HG02763 (cell line): ENCODE data around the gene CPE.

Experiments
- ATAC-seq: cut with Tn5 transposase; IDR thresholded peaks from one replicate; pipeline ENCODE4 v1.9.1; 2021; ENCODE audit warnings: mild to moderate bottlenecking, moderate library complexity; ENCODE audit not compliant: unreplicated experiment

Gene CPE

DNA sequence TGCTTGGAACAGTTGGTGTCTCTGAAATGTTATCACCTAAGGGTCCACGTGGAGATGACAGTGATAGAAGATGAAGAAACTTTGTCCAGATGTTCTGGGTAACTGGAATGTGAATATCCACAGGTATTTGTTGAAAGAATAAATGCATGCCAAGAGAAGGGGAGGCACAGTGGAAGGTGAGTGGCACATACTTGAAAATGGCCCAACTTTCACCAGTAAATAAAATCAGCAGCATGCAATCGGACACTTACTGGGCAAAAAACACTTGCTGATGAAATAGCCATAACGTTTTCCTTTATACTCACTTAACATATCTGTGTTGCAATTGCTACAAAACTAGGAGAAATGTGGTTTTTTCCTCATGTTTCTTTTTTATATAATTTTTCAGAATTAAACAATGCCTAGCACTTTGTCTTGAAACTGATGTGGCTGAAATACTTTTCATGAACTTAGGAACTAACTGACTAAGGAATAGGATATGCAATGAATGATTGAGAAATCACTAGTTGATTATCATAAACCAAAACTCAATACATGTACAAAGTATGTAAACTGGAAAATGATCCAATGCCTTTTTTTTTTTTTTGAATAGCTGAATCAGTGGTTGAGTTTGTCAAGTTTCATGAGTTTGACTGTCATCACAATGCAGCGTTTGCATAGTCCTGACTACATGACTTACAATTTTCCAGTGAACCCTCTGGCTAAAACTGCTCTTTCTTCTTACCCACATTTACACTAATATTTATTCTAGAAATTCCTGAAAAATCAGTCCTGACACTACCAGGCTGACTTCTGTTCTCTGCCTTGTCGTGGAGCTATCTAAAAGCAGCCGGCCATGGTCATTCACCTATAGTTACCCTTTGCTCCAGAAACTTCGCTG, 127.4 kb downstream of the CPE start:
- no peak for ATAC-seq

DNA sequence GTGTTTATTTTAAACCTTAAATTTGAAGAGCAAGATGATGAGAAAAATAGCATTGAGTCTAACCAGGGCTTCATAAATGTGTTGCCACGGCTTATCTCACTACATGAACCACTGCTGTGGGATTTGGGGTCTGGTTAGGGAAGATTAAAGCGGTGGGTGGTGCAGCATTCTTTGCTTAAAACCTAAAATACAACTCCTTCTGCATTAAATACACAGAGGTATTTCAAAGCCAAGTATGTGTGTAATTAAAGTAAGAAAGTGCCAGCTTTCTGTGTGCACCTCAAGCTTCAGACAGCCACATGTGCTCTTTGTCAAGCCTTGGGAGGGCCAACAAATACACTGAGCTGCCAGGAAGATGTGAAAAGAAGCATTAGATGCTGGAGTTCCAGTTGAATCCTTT, 128.0 kb downstream of the CPE start:
- no peak for ATAC-seq

DNA sequence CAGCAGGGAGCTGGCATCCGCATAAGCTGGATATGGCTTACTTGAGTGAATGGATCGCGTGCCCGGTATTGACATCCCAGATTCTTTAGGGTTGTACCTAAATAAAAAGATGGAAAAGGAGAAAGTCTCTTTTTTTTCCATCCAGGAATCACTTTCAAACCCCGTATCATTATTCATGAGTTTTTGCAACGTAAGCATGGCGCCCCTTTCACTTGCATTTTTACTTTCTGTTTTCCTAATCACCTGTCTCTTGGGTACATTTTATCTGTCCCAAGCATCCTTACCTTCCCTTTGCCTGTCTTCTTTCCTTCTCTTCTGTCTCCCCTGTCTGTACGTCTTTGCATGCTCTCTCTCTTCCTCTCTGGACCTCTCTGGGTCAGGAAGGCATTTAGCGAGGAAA, 128.6 kb downstream of the CPE start:
- no peak for ATAC-seq

DNA sequence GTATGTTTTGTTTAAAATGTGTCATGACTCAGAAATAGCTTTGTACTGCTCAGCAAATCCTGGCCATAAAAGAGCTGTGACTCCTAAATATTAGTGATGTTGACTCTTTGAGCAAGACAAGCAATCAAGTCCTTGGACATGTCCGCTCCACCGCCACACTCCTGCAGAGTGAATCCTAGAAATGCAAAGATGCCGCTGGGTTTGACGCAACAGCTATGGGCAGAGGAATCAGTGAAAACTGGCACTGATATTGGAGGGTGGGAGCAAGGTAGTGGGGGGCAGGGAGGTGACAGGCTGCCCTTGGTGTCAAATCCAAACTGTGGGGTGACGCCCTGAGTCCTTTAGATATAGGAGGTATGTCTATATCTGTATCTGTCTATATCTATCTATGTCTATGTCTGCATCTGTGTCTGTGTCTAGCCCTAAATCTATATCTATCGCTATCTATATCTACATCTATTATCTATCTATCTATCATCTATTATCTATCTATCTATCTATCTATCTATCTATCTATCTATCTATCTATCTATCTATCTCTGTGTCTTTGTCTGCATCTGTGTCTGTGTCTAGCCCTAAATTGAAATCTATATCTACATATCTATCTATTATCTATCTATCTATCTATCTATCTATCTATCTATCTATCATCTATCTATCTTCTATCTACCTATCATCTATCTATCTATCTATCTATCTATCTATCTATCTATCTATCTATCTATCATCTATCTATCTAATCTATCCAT, 129.7 kb downstream of the CPE start:
- ATAC-seq = no peak

DNA sequence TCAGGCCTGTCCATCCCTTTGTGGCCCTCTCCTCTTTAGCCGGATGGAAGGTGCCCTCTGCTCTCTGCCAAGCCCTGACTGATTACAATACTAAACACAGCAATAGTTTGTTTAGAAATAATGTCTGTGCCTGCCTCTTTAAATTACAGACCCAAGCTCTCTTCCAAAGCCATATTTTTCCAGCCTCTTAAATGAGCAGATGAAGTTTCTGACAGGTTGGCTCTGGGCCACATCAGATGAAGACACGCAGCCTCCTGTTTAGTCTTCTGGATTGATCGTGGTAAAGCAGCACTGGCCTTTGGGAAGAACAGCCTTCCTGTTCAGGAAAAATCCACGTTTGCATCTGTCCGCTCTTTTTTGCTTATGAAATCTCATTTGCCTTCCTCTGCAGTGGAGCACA, 133.6 kb downstream of the CPE start:
- ATAC-seq = no peak

DNA sequence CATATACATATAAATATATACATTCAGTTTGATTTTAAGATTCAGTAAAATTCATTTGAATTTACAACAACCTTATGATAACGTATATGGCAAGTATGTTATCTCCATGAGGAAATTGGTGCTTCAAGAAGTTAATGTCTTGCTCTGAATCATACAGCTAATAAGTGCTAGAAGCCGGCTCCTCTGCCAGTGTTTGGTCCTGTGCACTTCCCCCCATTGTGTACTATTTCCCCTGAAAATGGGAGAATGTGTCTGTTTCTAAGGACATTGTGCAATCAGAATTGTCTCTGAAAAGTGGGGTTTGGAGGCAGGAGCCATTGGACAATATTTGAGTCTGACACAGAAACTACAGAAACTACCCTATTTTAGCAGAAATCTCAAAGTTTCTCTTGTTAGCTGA, 135.9 kb downstream of the CPE start:
- ATAC-seq = no peak

GRCh38 chr4:165515201-165515600, 136.4 kb downstream of the CPE start:
- no peak for ATAC-seq

GRCh38 chr4:165516281-165516833, 137.5 kb downstream of the CPE start:
- no peak for ATAC-seq

GRCh38 chr4:165517216-165517615, 138.4 kb downstream of the CPE start:
- ATAC-seq = no peak

DNA sequence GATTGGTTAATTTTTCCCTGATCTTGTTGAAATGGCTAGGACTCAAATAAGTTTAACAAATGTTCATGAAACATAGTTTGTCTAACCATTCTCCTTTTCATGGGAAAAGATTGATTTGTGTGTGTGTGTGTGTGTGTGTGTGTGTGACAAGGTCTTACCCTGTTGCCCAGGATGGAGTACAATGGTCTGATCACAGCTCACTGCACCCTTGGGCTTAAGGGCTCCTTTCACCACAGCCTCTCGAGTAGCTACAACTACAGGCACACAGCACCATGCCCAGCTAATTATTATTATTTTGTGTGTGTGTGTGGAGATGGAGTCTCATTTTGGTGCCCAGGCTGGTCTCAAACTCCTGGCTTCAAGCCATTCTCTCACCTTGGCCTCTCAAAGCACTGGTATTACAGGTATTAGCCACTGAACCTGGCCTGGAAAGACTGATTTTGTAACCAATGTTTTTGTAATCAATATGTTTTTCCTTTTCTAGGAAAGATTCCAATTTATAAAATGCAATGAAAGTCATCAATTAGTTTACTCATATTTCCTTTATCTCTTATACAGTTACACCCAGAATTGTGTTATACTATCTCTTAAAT, 139.3 kb downstream of the CPE start:
- ATAC-seq = no peak

- no peak for ATAC-seq
Observed at GRCh38 chr4:165518686-165519085, 139.9 kb downstream of the CPE start.

DNA sequence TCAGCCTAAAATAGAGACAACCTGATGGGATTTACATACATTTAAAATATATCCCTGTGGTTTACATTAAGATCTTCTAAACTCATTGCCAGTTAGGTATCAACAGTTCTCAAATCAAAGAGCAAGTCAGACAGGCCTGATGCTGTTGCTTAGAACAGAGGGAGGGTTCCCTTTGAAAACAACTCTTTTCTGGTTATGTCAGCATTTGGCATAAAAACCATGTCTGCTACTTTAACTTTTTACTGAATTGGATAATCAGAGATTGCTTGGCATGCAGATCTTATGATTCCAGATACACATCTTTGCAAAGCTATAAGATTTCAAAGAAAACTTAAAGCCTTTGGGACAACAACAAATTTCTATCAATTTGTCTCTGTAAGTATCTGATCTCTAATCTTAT, 140.8 kb downstream of the CPE start:
- ATAC-seq = no peak

DNA sequence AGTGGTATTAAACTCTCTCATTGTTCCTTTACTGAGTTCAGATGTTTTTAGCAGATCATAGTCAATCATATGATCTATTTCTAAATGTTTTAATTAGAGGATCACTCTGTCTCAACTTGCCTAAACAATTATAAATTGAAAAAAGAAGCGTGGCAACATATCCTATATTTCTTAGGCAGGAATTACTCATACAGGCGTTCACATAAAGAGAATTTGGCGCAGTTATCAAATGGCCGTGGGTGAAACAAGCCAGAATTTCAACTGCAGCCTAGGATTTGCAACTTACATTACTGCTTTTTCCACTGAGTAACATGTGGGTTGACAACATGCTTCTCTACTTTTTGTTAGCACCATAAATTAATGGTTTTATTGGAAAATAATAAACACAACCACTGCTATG, 141.3 kb downstream of the CPE start:
- no peak for ATAC-seq

DNA sequence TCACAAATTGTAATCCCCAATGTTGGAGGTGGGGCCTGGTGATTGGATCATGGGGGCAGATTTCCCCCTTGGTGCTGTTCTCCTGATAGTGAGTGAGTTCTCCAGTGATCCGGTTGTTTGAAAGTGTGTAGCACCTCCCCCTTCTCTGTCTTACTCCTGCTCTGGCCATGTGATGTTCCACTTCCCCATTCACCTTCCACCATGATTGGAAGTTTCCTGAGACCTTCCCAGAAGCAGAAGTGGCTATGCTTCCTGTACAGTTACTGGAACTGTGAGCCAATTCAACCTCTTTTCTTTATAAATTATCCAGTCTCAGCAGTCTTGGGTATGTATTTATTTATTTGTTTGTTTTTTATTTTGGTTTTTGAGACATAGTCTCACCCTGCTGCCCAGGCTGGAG, 143.2 kb downstream of the CPE start:
- ATAC-seq = no peak

- ATAC-seq = no peak
Observed at GRCh38 chr4:165524532-165525190, 145.9 kb downstream of the CPE start.

GRCh38 chr4:165532976-165533375, 154.2 kb downstream of the CPE start:
- no peak for ATAC-seq

DNA sequence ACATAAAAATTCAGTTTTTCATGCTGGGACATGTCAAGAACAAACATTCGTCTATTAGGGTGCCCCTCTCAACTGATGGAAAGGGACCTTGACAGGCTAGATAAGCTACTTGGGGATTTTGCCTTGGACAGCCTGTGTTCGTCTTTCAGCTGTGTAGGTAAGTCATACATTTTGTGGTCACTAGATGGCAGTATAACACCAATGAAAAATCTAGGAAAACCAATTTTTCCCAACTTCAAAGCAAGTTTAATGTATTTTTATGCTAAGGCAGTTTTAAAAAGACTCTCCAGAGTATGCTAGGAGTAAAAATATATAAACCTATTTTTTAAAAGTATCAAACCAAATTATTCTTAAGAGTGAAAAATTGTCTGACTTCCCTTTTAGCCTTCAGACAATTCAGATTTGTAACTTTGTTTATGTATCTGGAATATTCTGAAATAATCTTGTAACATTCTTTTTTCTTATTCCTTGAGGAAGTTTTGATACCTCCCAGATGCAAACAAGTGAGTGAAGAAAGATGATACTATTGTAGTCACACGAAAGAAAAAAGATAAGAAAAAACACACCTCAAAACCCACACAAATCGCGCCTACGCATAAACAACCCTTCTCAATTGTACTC, 158.3 kb downstream of the CPE start:
- ATAC-seq = no peak

DNA sequence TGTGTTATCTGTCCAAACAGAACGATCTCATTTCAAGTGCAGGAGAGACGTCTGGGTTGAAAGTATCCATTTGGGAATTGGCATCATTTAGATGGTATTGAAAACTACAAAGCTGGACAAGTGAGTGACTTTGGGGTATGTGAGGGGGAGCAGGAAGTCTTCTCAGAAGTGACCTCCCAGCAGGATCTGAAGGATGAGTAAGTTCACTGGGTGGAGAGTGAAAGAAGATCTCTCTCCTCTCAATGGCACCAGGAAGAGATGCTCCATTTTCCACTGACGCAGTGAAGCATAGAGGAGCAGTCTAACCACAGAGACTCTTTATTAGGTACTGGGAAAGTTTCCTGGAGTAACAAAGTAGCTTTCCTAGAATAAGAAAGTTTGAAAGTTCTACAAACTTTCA, 161.0 kb downstream of the CPE start:
- no peak for ATAC-seq

GRCh38 chr4:165540206-165540830, 161.5 kb downstream of the CPE start:
- ATAC-seq = no peak

- no peak for ATAC-seq
Observed at GRCh38 chr4:165541851-165542459, 163.1 kb downstream of the CPE start.
